ENCODE measurements around the gene SYCP3. TPM values are rescaled to one million over a fixed set of nuclear protein-coding genes. Genes with fewer than 3 reads are reported as not detected.

Gene SYCP3
- total and polyA plus RNA-seq, 2 donors from 2014 or later: 0.25 to 0.54 TPM

DNA sequence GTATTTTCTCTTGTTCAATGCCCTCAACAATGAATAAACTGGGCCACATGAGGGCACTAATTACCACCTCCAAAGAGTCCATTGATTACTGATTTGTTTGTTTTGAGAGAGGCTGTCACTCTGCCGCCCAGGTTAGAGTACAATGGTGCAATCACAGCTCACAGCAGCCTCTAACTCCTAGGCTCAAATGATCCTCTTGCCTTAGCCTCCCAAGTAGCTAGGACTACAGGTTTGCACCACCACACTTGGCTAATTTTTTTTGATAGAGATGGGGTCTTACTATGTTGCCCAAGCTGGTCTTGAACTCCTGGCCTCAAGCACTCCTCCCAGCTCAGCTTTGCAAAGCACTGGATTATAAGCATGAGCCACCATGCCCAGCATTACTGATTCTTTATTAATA lies 28.3 kb upstream of the SYCP3 start:
- Histone ChIP-seq H3K9ac (ENCODE audit: low read length in 3 of 3) (no peak overlapping the region), H3K27ac (ENCODE audit: low read depth in 2 of 2, low read length in 2 of 2) (no peak overlapping the region), H3K4me3 (ENCODE audit: low read length in 3 of 3) (no peak overlapping the region), H3K27me3 (ENCODE audit: control insufficient read depth, insufficient read depth, low read length) (no peaks in the 10 kb centered on the region), H3K9me3 (ENCODE audit: control insufficient read depth in 2 of 3, insufficient read depth in 1 of 3, low read length in 3 of 3) (no peaks in the 10 kb centered on the region), H3K4me1 (ENCODE audit: control insufficient read depth in 2 of 3, insufficient read depth in 2 of 3, low read depth in 1 of 3, low read length in 3 of 3) (no peaks in the 10 kb centered on the region), H3K36me3 (ENCODE audit: control insufficient read depth in 2 of 3, insufficient read depth in 3 of 3, low read length in 3 of 3) (peaks cover 2 to 14% (median 10%) of the 10 kb centered on the region in 3 donors)
- TF ChIP-seq, protein P1, sequence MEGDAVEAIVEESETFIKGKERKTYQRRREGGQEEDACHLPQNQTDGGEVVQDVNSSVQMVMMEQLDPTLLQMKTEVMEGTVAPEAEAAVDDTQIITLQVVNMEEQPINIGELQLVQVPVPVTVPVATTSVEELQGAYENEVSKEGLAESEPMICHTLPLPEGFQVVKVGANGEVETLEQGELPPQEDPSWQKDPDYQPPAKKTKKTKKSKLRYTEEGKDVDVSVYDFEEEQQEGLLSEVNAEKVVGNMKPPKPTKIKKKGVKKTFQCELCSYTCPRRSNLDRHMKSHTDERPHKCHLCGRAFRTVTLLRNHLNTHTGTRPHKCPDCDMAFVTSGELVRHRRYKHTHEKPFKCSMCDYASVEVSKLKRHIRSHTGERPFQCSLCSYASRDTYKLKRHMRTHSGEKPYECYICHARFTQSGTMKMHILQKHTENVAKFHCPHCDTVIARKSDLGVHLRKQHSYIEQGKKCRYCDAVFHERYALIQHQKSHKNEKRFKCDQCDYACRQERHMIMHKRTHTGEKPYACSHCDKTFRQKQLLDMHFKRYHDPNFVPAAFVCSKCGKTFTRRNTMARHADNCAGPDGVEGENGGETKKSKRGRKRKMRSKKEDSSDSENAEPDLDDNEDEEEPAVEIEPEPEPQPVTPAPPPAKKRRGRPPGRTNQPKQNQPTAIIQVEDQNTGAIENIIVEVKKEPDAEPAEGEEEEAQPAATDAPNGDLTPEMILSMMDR (IDR thresholded peaks at IDR 0.05; ENCODE audit: borderline replicate concordance, extremely low read depth, insufficient read depth): no peak
- intact Hi-C loops (cut with DNase I): no loop called here
- FAIRE-seq (no peak), DNase-seq (no peak)

DNA sequence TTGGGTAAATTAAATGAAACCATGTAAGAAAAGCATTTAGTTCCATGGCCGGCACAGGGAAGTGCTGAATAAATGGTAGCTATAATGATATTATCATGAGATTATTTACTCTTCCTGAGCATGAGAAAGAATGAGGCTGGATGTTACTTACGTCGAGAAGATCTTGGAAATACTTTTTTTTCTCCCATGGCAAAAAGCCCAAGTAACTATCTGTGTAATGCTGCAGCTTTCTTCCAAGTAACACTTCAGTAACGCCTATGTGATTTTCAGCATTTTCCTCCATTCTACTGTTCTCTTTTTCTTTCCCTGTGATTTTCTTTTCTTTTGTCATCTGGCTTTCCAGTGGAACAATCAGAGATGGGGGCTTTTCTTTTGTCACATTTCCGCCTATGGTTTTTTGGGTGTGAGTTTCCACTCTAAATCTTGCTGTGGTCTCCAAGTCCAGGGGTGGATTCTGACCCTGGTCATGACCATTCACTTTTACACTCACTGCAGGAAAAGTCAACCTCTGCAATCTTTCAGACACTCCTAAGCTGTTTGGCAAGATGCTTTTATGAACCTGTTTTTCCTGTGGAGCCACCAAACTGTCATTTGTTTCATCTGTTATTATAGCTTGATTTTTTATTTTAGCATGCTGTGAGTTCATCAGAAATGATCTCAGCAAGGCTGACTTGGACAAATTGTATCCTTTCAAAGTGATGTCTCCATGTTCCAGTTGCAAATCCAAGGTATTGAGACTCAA lies 25.0 kb upstream of the SYCP3 start:
- intact Hi-C loops (cut with DNase I): no loop called here
- H3K27ac ChIP-seq (ENCODE audit: low read depth in 2 of 2, low read length in 2 of 2): no peak overlapping the region
- H3K27me3 ChIP-seq (ENCODE audit: control insufficient read depth, insufficient read depth, low read length): no peaks in the 10 kb centered on the region
- FAIRE-seq (no peak), DNase-seq (no peak)
- H3K9ac ChIP-seq (ENCODE audit: low read length in 3 of 3): no peak overlapping the region
- TF ChIP-seq, protein P1 (IDR thresholded peaks at IDR 0.05; ENCODE audit: borderline replicate concordance, extremely low read depth, insufficient read depth): no peak
- peaks cover 0 to 10% (median 7%) of the 10 kb centered on the region in 3 donors for H3K36me3 ChIP-seq (ENCODE audit: control insufficient read depth in 2 of 3, insufficient read depth in 3 of 3, low read length in 3 of 3)
- H3K4me1 ChIP-seq (ENCODE audit: control insufficient read depth in 2 of 3, insufficient read depth in 2 of 3, low read depth in 1 of 3, low read length in 3 of 3): no peaks in the 10 kb centered on the region
- no peak overlapping the region for H3K4me3 ChIP-seq (ENCODE audit: low read length in 3 of 3)
- H3K9me3 ChIP-seq (ENCODE audit: control insufficient read depth in 2 of 3, insufficient read depth in 1 of 3, low read length in 3 of 3): no peaks in the 10 kb centered on the region

- Histone ChIP-seq H3K9ac (ENCODE audit: low read length in 3 of 3) (no peak overlapping the region), H3K9me3 (ENCODE audit: control insufficient read depth in 2 of 3, insufficient read depth in 1 of 3, low read length in 3 of 3) (no peaks in the 10 kb centered on the region), H3K27ac (ENCODE audit: low read depth in 2 of 2, low read length in 2 of 2) (no peak overlapping the region), H3K27me3 (ENCODE audit: control insufficient read depth, insufficient read depth, low read length) (no peaks in the 10 kb centered on the region), H3K4me1 (ENCODE audit: control insufficient read depth in 2 of 3, insufficient read depth in 2 of 3, low read depth in 1 of 3, low read length in 3 of 3) (no peaks in the 10 kb centered on the region), H3K36me3 (ENCODE audit: control insufficient read depth in 2 of 3, insufficient read depth in 3 of 3, low read length in 3 of 3) (peaks cover 1 to 14% (median 5%) of the 10 kb centered on the region in 3 donors), H3K4me3 (ENCODE audit: low read length in 3 of 3) (no peak overlapping the region)
- DNase-seq (no peak), FAIRE-seq (no peak)
- TF ChIP-seq, protein P1 (IDR thresholded peaks at IDR 0.05; ENCODE audit: borderline replicate concordance, extremely low read depth, insufficient read depth): no peak
- intact Hi-C loops (cut with DNase I): no loop called here
Measured at GRCh38 chr12:101763246-101763931, 24.1 kb upstream of the SYCP3 start.

Data from kidney (tissue), 14 donors.